DND-41 (cell line): ENCODE results near the gene HSP90B1.

Source experiments
- ATAC-seq: fragments of 200-7000 bp; cut with Tn5 transposase; 3 replicates; pipeline ENCODE4 v1.9.1; 2021; ENCODE audit warnings: low read depth; ENCODE audit not compliant: insufficient read depth
- DNase-seq: peaks from one replicate; pipeline ENCODE4 v3.0.0-alpha.2; 2020
- H2AFZ ChIP-seq: 2 replicates; pipeline ENCODE4 v1.6.0; 2012; ENCODE audit warnings: low read depth, low read length
- H3K27ac ChIP-seq: 2 replicates; pipeline ENCODE4 v1.5.1; 2012; ENCODE audit warnings: low read length, inconsistent platforms
- H3K27me3 ChIP-seq: fragments of 200-600 bp; sonication (generic); 2 replicates; pipeline ENCODE4 v1.6.0; 2012; ENCODE audit warnings: low read length, mild to moderate bottlenecking, inconsistent platforms; ENCODE audit not compliant: insufficient read depth, poor library complexity
- H3K36me3 ChIP-seq: 2 replicates; pipeline ENCODE4 v1.5.1; 2012; ENCODE audit warnings: low read length, inconsistent platforms; ENCODE audit not compliant: insufficient read depth
- H3K4me1 ChIP-seq: 2 replicates; pipeline ENCODE4 v1.5.1; 2012; ENCODE audit warnings: mild to moderate bottlenecking, low read length; ENCODE audit not compliant: insufficient read depth
- H3K4me2 ChIP-seq: 2 replicates; pipeline ENCODE4 v1.6.0; 2012; ENCODE audit warnings: mild to moderate bottlenecking, moderate library complexity, low read length, inconsistent platforms; ENCODE audit not compliant: insufficient read depth
- H3K4me3 ChIP-seq, 2 experiments: fragments of 200-600 bp in 1 of 2; shearing (Covaris generic) in 1 of 2; 2 replicates each; pipeline ENCODE4 v1.5.1; 2012 to 2016; ENCODE audit warnings: inconsistent platforms in 2 of 2, low read length in 2 of 2, mild to moderate bottlenecking in 2 of 2, low read depth in 1 of 2, moderate library complexity in 1 of 2
- H3K79me2 ChIP-seq: 2 replicates; pipeline ENCODE4 v1.6.0; 2012; ENCODE audit warnings: low read length, inconsistent platforms; ENCODE audit not compliant: insufficient read depth
- H3K9ac ChIP-seq: 2 replicates; pipeline ENCODE4 v1.6.0; 2012; ENCODE audit warnings: low read depth, mild to moderate bottlenecking, inconsistent platforms, low read length, moderate library complexity
- H3K9me3 ChIP-seq: 2 replicates; pipeline ENCODE4 v1.5.1; 2012; ENCODE audit warnings: low read length, moderate library complexity, mild to moderate bottlenecking, inconsistent platforms; ENCODE audit not compliant: insufficient read depth, severe bottlenecking
- H4K20me1 ChIP-seq: 2 replicates; pipeline ENCODE4 v1.6.0; 2012; ENCODE audit warnings: low read length; ENCODE audit not compliant: insufficient read depth
- CTCF ChIP-seq: IDR thresholded peaks from 2 replicates; pipeline ENCODE4 v1.5.1; 2012; ENCODE audit warnings: borderline replicate concordance, low read length, moderate library complexity, mild to moderate bottlenecking; ENCODE audit not compliant: poor library complexity, severe bottlenecking; ENCODE audit errors: extremely low read depth
- EZH2 ChIP-seq: IDR thresholded peaks from 3 replicates; pipeline ENCODE4 v1.6.1; 2012; ENCODE audit warnings: borderline replicate concordance, low read depth, mild to moderate bottlenecking, moderate library complexity, low read length, inconsistent platforms; ENCODE audit not compliant: severe bottlenecking

The HSP90B1 gene

DNA sequence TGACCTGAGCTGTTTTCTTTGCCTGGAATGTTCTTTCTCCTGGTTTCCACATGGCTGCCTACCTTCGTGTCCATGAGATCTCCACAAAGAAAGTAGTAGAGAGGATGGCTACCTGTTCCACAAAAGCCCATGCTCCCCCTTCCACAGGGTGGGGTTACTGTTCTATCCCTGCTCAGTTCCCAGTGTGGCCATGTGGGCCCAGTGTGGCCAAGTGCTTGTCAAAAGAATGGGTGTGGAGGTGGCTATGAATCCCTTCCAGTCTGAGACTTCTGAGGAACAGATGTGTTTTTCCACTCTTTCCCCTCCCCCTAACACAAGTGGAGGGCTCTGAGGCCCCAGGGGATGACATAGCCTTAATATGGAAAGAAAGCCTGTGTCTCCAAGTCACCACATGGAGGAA, 26.2 kb upstream of the HSP90B1 start:
- H2AFZ ChIP-seq = no peak overlapping the region
- no peaks in the 10 kb centered on the region for H3K79me2 ChIP-seq
- peaks cover 19% of the 10 kb centered on the region for H3K27me3 ChIP-seq
- no peak for TF ChIP-seq CTCF
- TF ChIP-seq EZH2 = no peak
- no peaks in the 10 kb centered on the region for H3K4me1 ChIP-seq
- H3K4me2 ChIP-seq = no peak overlapping the region
- ATAC-seq = no peak
- no peak overlapping the region for H3K9ac ChIP-seq
- no peaks in the 10 kb centered on the region for H4K20me1 ChIP-seq
- no peak for DNase-seq
- H3K27ac ChIP-seq = no peak overlapping the region
- H3K9me3 ChIP-seq = no peaks in the 10 kb centered on the region
- no peak overlapping the region for H3K4me3 ChIP-seq
- no peaks in the 10 kb centered on the region for H3K36me3 ChIP-seq

GRCh38 chr12:103905730-103906349, 24.4 kb upstream of the HSP90B1 start:
- TF ChIP-seq EZH2 (no peak), CTCF (no peak)
- no peak for ATAC-seq
- H3K4me1 ChIP-seq = no peaks in the 10 kb centered on the region
- no peaks in the 10 kb centered on the region for H3K36me3 ChIP-seq
- H3K4me2 ChIP-seq = no peak overlapping the region
- no peaks in the 10 kb centered on the region for H3K79me2 ChIP-seq
- H4K20me1 ChIP-seq = no peaks in the 10 kb centered on the region
- H2AFZ ChIP-seq = no peak overlapping the region
- H3K4me3 ChIP-seq = no peak overlapping the region
- peaks cover 14% of the 10 kb centered on the region for H3K27me3 ChIP-seq
- H3K9me3 ChIP-seq = no peaks in the 10 kb centered on the region
- H3K9ac ChIP-seq = no peak overlapping the region
- no peak overlapping the region for H3K27ac ChIP-seq
- no peak for DNase-seq

- H3K9me3 ChIP-seq = no peaks in the 10 kb centered on the region
- TF ChIP-seq EZH2 (no peak), CTCF (no peak)
- no peaks in the 10 kb centered on the region for H4K20me1 ChIP-seq
- H3K4me2 ChIP-seq = no peak overlapping the region
- no peak overlapping the region for H3K27ac ChIP-seq
- peaks cover 17% of the 10 kb centered on the region for H3K27me3 ChIP-seq
- H3K36me3 ChIP-seq = no peaks in the 10 kb centered on the region
- no peaks in the 10 kb centered on the region for H3K4me1 ChIP-seq
- no peaks in the 10 kb centered on the region for H3K79me2 ChIP-seq
- no peak overlapping the region for H3K9ac ChIP-seq
- DNase-seq (no peak), ATAC-seq (no peak)
- no peak overlapping the region for H2AFZ ChIP-seq
- H3K4me3 ChIP-seq = no peak overlapping the region
Measured at GRCh38 chr12:103908246-103908541, 22.0 kb upstream of the HSP90B1 start.

- H3K4me2 ChIP-seq = no peak overlapping the region
- no peaks in the 10 kb centered on the region for H3K79me2 ChIP-seq
- peaks cover 19% of the 10 kb centered on the region for H3K27me3 ChIP-seq
- no peaks in the 10 kb centered on the region for H3K36me3 ChIP-seq
- no peaks in the 10 kb centered on the region for H3K4me1 ChIP-seq
- no peak overlapping the region for H2AFZ ChIP-seq
- no peaks in the 10 kb centered on the region for H4K20me1 ChIP-seq
- no peak overlapping the region for H3K9ac ChIP-seq
- H3K9me3 ChIP-seq = no peaks in the 10 kb centered on the region
- no peak for DNase-seq
- H3K4me3 ChIP-seq = no peak overlapping the region
- no peak for ATAC-seq
- TF ChIP-seq EZH2 (no peak), CTCF (no peak)
- H3K27ac ChIP-seq = no peak overlapping the region
Measured at GRCh38 chr12:103908877-103909276, 21.3 kb upstream of the HSP90B1 start.
